Loucy (cell line): ENCODE results near the gene SIK3.

Experiments
- EZH2phosphoT487 ChIP-seq: fragments of 200-600 bp; IDR thresholded peaks from 2 replicates; pipeline ENCODE4 v1.6.1; 2018; ENCODE audit warnings: antibody characterized with exemption, mild to moderate bottlenecking, moderate library complexity, borderline replicate concordance
- TF ChIP-seq, protein P1 (sequence below): fragments of 200-600 bp; sonication (generic); conservative IDR thresholded peaks from 2 replicates; pipeline ENCODE4 v1.5.1; 2014; ENCODE audit warnings: mild to moderate bottlenecking, antibody characterized with exemption, low read length

DNA sequence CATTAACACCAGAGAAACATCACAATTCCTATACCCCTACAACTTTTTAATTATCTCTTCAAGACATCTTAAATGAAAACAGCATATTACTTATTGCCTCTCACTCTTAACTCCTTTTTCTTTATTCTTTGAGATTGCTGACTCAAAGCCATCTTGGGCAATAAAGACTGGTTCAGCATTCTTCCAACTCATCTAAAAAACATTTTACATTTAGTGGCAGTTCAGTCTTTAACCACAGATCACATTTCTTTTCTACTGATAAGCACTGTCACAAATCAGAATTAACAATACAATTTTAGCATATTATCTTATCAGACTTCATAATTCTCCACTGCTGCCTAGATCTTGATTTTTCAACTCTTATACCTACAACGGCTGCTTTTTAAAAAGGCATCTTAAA is 34.0 kb downstream of the SIK3 start:
- TF ChIP-seq, protein P1, sequence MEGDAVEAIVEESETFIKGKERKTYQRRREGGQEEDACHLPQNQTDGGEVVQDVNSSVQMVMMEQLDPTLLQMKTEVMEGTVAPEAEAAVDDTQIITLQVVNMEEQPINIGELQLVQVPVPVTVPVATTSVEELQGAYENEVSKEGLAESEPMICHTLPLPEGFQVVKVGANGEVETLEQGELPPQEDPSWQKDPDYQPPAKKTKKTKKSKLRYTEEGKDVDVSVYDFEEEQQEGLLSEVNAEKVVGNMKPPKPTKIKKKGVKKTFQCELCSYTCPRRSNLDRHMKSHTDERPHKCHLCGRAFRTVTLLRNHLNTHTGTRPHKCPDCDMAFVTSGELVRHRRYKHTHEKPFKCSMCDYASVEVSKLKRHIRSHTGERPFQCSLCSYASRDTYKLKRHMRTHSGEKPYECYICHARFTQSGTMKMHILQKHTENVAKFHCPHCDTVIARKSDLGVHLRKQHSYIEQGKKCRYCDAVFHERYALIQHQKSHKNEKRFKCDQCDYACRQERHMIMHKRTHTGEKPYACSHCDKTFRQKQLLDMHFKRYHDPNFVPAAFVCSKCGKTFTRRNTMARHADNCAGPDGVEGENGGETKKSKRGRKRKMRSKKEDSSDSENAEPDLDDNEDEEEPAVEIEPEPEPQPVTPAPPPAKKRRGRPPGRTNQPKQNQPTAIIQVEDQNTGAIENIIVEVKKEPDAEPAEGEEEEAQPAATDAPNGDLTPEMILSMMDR: no peak
- no peak for TF ChIP-seq EZH2phosphoT487
